HG03066 (cell line): Measurements from ENCODE around the gene CLCN5.
"Not testable (repeated sequence)": the region's sequence is repeated elsewhere in the genome, so short reads cannot be mapped to it uniquely, and the experiment has no call there.

Experiments
- ATAC-seq: cut with Tn5 transposase; IDR thresholded peaks from one replicate; pipeline ENCODE4 v1.9.1; 2021; ENCODE audit warnings: low read depth; ENCODE audit not compliant: unreplicated experiment

Gene CLCN5

GRCh38 chrX:49993661-49994060, 71.3 kb downstream of the CLCN5 start:
- ATAC-seq: no peak

DNA sequence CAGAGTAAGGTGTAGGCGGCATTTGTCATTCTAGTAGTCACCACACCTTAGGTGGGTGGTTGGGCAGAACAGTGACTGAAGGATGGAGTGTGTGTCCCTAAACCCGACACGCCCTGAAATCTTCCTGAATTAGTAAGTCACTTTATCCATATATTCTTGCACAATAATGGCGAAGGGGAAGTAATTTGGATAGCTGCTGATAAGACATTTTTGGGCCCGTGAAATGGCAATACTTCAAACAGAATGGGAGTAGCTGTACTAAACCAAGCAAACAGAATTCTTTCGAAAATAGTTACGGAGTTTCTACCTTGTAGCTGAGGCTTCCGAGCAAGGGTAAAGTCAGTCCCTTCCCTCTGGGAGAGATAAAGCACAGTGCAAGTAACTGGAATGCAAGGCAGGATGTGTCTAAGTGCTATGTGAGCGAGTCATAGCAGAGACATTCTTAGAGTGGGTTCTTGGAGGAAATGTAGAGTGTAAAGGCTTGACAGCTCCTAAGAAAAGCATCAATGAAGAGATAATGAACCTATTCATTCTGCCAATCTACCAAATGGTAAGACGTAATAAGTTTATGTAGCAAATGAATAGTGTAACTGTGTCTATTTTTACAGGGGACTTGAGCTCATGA, 72.8 kb downstream of the CLCN5 start:
- ATAC-seq: no peak

- ATAC-seq: no peak
Measured at GRCh38 chrX:49995795-49996455, 73.5 kb downstream of the CLCN5 start.

- no peak for ATAC-seq
Measured at GRCh38 chrX:49996474-49996873, 74.1 kb downstream of the CLCN5 start.

DNA sequence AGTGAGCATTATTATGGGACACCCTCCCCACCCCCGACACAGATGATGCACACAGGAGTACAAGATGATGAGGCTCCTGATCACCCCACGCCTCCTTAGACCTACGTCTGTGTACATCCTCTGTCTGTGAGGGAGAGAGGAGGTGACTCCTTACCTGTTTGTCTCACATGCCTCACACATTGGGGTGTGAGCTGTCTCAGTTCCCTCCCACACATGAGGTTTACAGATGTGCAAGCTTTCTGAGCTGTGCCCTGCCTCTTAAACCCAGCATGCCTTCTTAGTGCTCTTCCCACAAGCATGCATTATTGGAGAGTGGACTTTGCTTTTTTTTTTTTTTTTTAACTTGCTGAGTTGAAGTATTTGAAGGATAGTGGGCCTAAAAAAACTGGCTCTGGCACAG, 76.7 kb downstream of the CLCN5 start:
- ATAC-seq: no peak

DNA sequence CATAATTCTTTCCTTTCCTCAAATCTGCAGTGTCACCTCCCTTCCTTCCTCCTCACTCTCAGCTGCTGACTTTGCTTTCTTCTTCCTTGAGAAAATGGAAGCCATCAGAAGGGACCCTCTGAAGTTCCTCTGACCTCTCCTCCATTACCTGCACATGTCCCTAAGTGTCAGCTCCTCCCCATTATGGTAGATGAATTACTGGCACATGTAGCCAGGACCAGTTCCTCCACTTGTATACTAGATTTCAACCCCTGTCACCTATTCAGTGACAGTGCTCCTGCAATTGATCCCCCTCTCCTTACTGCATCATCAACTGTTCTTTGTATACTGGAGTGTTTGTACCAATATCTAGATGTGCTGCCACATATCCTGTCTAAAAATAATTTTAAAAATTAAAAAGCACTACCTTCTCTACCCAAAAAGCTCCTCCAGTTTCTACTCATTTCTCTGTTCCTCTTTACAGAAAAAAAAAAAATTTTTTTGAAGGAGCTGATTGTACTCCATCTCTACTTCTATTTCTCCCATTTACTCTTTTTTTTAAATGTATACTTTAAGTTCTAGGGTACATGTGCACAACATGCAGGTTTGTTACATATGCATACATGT, 78.6 kb downstream of the CLCN5 start:
- peak; percentile 53 for ATAC-seq

DNA sequence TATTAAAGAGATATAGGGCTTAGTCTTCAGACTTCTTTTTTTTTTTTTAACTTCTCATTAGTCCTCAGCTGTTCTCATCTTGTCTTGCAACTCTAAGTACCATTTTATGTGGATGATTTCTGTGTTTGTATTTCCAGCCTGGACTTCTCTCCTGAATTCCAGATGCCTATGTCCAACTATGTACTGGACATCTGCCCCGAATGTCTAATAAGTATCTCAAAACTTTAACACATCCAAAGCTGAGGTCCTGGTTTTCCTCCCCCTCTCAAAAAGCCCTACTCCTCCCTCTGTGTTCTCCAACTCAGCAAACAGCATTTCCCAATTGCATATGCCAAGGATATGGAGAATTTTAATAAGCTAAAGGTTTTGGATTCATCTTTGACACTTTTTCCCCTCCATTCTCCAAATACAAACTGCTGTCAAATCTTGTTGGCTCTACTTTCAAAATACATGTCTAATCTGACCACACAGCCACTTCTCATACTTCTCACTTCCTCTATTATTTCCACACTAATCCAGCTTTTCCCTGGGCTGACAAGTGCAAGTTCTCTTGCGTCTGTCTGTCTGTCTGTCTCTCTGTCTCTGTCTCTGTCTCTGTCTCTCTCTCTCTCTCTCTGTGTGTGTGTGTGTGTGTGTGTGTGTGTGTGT, 79.8 kb downstream of the CLCN5 start:
- ATAC-seq: peak; percentile 56

- ATAC-seq: no peak
Measured at GRCh38 chrX:50003467-50003866, 81.1 kb downstream of the CLCN5 start.

- no peak for ATAC-seq
Measured at GRCh38 chrX:50003927-50004326, 81.5 kb downstream of the CLCN5 start.

DNA sequence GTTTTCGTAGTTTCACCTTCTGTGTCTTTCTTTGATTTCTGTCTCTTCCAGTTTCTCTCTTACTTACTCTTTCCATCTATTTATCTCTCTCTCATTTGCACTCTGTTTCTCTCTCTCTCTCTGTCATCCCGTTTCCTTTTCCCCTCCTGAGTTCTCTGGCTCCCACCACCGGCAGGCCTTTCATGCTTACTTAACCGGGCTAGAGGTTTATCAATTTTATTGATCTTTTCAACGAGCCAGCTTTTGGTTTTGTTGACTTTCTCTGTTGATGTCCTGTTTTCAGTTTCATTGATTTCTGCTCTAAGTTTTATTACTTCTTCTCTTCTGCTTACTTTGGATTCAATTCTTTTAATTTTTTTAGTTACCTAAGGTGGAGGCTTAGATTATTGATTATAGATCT, 103.2 kb downstream of the CLCN5 start:
- not testable (repeated sequence) for ATAC-seq

DNA sequence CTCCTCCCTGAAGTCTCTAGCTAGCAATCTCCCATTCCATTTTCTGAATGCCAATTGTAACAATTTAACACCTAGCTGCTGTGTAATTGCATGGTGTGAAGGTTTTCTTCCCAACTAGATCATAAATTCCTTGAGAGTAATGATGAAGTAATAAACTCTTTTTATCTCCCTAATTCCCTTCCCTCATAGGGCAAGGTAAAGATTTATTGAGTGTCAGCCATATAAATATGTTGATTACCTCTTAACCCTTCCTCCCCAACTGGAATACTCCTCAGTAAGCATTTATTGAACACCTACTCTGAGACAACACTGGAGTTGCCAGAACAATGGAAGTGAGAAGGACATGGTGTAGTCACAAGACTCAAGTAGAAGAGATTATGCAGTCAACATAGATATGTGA, 112.7 kb downstream of the CLCN5 start:
- ATAC-seq: no peak

GRCh38 chrX:50036426-50036825, 114.0 kb downstream of the CLCN5 start:
- ATAC-seq: no peak

DNA sequence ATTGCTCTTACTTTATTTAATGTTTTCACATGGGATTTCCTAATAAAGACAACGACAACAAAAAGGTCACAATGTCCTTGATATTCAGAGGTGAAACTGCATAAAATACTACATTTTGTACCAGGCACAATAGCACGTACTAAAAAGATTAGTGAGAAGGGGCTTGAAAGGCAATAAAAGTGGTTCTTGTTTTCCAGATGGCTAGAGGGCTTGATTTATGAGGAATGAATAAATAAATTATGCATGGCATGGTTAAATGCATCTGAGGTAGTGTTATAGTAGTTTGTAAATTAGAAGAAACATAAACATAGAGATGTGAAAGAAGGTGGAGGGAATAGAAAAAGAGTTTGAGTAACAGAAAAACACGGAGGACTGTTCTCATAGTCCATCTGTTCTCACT, 123.4 kb downstream of the CLCN5 start:
- ATAC-seq: no peak

DNA sequence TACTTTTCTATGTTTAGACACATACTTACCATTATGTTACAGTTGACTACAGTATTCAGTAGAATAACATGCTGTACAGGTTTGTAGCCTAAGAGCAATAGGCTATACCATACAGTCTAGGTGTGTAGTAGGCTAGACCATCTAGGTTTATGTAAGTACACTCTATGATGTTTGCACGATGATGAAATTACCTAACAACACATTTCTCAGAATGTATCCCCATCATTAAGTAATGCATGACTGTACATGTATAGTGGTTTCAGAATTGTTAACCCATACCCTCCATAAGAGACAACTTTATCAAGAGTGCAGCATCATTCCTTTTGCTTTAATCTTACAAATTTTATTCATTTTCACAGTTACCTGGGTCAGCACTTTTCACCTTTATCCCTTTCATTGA, 126.8 kb downstream of the CLCN5 start:
- no peak for ATAC-seq

- no peak for ATAC-seq
Measured at GRCh38 chrX:50054147-50054546, 131.8 kb downstream of the CLCN5 start.

DNA sequence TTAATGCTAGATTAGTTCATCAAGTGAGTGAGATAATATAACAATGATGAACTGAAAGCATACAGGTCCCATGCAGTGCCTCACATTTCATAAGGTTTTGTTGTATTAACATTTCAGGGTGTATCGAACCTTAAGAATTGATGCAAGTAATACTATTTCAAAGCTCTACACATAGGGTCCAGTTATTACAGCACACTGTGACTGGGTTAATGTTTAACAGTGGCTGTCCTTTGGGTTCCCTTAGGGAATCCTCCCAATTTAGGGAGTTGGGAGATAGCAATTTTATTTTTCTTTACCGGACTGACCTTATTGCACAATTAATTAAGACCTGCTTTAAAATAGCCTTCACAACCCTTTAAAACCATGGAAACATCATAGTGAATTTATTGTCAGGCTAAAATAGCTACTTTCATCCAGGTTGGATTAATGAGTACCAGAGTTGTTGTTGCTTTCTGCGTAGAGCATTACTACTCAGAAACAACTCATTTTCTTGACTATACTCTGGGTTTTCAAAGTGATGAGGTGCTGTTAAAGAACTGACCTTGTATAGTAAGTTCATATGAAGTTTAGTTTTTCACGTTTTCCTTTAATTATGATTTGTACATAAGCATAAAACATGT, 144.0 kb downstream of the CLCN5 start:
- ATAC-seq: no peak

GRCh38 chrX:50067435-50068284, 145.3 kb downstream of the CLCN5 start:
- ATAC-seq: no peak

GRCh38 chrX:50068285-50068563, 145.8 kb downstream of the CLCN5 start:
- no peak for ATAC-seq

GRCh38 chrX:50068893-50069292, 146.5 kb downstream of the CLCN5 start:
- ATAC-seq: no peak

DNA sequence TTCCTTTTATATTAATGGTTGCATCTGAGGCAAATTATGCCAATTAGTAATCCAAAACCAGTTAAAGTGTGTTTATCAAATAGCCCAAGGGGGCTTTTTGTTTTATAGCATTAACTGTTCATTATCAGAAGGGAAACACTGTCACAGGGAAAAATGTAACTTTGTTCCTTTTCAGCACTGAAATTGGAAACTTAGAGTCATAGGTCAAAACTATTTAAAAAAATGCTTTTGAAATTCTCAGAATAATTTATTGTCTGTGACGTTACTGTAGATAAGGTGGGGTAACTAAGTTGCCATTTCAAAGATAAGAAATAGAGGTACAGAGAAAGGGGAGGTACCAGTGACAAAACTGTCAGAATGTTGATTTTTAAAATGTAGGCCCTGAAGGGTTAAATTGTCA, 149.1 kb downstream of the CLCN5 start:
- ATAC-seq: no peak

DNA sequence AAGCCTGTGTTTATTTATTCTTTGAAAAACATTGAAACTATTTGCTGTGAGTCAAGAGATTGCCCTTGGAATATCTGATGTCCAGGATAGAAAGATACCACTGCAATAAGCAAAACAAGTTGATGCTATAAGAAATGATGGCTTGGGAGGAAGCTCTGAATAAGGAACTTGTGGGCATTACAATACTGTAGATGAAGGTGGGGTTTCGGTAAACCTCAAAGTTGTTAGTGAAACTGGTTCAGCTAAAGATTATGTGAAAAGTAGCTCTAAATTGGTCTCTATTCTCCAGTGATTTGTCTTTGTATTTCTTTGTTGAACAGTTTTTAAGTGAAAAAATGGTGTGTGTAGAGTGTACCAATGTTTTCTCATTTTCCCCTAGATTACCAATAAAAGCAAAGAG, 149.7 kb downstream of the CLCN5 start:
- no peak for ATAC-seq
